Measurements from ENCODE around the gene ABHD12.

Gene ABHD12

DNA sequence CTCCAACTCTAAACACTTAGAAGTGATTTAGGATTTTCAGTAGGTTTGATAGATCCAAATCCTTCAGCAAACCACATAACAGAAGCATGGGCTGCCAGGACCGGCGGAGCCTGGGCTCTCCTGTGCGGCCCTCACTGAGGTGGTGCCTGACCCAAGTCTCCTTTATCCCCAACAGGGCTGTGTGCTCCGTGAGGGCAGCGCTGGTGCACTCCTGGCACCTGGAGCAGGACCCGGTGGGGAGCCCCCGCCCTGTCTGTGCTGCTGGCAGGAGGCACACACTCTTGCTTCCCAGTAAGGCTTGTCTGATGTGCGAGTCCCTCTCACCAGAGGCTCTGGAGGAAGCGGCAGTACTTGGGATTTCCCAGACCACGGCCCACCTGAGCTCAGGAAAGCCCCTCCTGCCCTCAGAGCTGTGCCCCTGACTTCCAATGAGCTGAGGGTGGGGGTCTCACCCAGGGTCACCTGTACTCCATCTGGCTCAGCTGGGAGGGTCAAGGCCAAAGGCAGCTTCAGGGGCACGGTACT, 86.5 kb downstream of the ABHD12 start:
- no peak for DNase-seq

DNA sequence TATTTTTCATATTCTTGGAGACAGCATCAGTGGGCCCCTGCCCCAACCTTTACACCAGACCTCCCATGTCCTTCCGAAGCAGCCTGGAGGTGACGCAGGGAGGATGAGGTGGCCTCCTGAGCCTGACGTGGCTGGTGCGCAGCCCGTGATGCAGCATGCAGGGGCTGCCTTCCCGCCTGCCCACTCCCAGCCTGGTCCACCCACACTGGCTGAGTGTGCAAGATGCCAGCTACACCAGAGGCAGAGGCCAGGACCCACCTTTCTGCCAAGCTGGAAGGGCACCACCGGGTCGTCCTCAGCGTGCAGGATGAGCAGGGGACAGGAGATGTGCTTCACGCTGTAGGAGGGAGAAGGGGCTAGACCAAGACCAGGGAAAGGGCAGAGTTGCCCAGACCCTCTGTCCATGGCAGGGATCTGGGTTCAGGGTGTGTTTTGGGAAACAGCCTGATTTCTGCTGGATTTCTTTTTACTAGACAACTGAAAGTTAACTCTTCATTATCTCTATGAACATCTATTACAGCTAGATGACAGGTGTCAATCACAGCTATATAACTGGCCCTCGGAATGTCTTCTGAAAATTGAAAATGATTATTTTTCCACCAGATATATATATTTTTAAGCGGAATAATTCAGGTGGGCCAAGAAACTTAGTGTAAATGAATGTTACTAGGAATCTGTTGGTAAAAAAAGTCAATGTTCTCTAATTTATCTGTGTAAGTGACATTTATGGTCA, 87.2 kb downstream of the ABHD12 start:
- no peak for DNase-seq

- DNase-seq, result no peak
Measured at GRCh38 chr20:25302596-25302995, 88.0 kb downstream of the ABHD12 start.

DNA sequence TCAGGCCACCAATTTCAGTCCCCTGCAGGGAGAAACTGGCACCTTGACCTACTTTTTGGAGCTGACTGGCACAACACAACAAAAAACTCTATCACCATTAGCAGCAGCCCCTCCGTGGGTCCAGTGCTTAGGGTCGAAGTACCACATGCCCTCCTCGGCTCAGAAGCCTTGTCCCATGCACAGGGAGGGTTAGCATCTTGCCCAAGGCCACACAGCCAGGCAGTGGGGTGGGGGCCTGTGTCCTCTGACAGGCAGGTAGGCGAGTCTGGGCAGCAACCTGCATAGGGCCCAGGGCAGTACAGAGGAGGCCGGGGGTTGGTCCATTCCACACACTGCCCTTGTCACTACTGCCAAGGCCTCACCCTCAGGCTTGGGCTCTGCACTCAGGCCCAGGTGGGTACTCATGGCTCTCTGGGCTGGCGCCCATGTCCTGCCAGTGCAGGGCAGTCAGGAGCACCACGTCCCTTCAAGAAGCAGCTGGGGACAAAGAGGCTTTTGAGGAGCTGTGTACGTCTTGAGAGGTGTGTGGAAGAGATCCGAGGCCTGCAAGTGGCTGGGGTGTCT, 89.2 kb downstream of the ABHD12 start:
- no peak for DNase-seq

DNA sequence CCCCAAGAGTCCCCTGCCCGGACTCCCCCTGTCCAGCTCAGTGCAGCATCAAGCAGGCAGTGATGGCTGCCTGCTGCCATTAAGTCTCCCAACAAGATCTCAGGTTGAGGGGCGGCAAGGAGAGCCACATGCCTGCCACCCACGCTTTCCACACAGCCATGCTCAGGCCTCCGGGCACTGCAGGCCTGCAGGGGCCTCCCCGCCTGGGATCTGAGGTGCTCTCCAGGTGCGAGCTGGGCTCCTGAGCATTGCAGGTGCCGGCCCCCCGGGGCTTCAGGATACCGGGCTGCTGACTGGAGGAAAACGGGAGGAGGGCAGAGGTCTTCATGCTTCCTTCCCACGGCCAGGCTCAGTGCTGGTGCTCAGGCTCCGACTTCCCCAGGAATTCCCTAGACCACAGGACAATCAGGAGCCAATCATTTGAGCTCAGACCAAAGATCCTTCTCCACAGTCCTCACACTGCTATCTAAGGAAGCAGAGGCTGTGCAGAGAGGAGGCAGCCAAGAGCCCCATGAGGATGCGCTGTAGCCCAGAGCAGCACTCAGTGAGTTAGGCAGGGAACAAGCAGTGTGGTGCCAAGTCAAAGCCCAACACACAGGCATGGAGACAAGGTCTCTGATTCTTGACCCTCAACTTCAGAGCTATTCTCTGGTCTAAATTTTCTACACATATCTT, 90.0 kb downstream of the ABHD12 start:
- DNase-seq, result no peak

DNA sequence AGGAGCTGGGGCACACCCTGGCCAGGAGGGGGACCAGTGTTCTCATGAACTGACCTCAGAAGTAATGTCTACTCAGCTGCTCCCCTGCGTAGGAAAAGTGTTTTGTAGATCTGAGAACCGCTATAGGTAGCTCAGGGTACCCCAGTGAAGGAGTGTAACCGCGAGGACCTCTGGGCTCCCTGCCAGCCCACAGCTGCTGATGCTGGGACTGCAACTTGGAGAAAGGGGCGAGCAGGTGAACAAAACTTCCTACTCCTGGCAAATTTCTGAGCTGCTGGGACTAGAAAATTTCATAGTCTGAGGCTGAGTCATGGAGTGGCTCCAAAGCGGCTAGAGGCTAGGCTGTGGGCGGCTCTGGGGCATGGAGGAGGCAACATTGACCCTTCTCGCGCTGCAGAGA, 90.8 kb downstream of the ABHD12 start:
- DNase-seq, result no peak

- DNase-seq, result no peak
Measured at GRCh38 chr20:25297141-25297905, 93.3 kb downstream of the ABHD12 start.

- DNase-seq, result no peak
Measured at GRCh38 chr20:25296094-25297093, 94.2 kb downstream of the ABHD12 start.

- DNase-seq, result no peak
Measured at GRCh38 chr20:25295386-25296093, 95.1 kb downstream of the ABHD12 start.

DNA sequence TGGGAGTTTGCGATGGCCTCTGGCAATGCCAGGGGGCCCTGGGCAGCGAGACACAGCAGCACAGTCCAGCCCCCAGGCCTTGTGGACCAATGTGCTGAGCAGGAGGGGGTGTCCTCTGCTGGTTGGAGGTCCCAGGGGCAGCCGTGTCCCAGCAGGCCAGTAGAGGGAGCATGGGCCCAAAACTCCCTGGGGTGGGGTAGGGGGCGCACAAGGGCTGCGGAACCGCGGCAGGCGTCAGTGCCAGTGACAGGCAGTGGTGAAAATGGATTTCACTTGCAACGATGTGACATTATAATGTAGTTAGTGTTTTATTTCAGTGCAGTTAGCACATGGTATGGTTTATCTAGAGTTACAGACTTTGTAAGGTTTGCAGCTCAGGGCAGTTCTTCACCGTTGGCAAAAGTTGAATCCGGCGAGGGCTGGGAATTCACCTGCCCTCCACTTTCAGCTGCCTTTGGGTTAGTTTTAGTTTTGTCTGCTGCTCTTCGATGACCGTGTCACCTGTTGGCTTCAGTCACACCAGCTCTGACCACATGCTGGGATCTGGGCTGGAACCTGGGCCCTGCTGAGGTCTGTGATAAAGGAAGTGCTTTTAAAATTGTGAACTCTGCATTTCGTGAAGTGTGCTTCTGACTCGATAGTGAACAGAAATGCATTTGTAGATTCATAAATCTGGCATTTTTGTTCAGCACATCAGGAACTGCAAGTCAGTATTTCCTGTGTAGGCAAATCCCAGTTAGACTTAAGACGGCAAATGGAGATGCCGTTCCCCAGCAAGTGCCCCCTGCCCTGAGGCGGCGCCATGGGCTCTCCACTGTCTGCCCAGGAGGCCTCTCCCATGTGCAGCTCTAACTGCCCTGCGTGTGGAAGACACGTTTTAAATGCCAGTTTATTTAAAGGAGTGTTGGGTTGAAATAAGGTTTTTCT, 95.9 kb downstream of the ABHD12 start:
- DNase-seq, result no peak

GRCh38 chr20:25293910-25294458, 96.7 kb downstream of the ABHD12 start:
- no peak for DNase-seq

- no peak for DNase-seq
Measured at GRCh38 chr20:25293507-25293906, 97.1 kb downstream of the ABHD12 start.

DNA sequence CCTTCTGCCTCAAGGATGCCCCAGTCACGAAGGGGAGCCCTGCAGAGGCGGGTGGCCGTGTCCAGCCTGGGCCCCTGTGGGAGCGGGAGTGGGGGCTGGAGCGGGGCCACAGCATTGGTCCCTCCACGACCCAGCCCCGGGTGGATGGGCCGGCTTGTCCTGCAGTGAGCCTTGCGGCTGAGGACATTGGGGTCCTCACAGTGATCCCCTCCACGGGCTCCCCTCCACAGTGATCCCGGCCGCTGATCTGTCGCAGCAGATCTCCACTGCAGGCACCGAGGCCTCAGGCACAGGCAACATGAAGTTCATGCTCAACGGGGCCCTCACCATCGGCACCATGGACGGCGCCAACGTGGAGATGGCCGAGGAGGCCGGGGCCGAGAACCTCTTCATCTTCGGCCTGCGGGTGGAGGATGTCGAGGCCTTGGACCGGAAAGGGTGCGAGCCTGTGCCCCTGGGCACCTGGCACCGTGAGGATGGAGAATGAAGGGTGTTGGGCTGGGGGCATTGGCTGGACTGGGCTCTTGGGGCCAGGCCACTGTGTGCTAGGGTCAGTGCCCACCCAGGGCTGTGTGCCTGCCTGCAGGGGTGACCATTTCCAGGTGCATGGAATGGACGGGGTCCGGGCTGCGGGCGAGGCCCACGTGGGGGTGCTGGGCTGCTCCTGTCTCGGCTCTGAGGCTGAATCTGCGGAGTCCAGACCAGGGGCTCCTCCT, 98.3 kb downstream of the ABHD12 start:
- DNase-seq, result no peak

- DNase-seq, result no peak
Measured at GRCh38 chr20:25291432-25292133, 99.1 kb downstream of the ABHD12 start.

DNA sequence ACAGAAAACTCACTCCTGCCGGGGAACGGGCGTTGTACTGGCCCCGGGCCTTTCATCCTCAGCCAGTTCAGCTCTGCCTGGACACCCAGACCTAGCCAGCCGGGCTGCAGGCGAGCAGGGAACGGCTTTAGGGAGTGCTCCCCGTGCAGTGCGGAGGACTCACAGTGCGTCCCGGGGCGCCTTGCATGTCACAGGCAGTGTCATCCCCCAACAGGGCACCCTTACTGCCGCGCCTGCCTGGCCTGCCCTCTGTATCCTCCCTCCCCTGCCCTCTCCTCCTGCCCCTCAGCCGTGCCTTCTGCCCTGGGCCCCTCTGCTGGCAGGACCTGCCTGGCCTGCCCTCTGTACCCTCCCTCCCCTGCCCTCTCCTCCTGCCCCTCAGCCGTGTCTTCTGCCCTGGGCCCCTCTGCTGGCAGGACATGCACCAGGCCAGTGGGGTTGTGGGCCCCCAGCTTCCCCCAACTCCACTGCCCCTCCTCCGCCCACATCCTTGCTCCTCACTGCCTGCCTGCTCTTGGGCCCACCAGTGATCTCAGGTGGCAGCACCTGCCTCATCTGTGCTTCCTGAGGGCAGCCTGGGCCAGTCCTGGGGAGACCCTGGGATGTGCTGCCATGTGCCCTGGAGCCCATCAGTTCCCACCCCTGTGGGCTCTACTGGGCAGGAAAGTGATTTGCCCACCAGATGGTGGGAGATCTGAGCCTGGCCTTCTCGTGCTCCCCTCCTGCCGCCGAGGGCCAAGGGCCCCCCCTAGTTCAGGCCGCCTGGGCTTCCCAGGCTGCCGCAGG, 99.8 kb downstream of the ABHD12 start:
- no peak for DNase-seq

DNA sequence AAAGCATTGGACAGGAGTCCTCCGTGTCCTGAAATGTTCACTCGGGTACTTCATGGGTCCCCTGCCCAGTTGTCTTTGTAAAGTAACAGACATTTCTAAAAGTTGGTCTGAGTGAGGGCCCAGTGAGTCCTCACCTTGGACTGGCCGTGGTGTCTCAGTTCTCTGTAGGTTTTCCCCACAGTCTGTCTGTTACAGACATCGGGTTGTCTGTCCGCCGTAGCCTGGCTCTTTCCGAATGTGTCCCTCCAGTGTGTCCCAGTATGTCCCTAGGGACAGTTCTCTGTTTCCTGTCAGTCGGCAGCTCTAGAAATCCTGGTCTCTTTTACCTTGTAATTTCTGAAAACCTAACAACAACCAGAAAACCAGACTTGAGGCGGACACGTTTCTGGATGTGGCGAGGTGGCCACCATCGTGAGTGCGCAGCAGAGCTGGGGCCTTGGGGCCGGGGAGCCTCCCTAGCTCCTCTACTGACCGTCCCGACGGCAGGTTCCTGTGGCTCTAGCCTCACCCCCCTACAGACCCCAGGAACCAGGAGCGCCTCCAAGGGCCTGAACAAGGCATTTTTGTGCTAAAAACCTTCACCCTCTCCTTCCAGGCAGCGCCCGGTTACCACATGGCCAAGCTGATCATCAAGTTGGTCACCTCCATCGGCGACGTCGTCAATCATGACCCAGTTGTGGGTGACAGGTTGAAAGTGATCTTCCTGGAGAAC, 100.6 kb downstream of the ABHD12 start:
- DNase-seq, result no peak

Measured in right forelimb (tissue), 1 donor.